Omental fat pad (tissue), 4 donors: ENCODE measurements around the gene AOPEP. TPM values are rescaled to one million over a fixed set of nuclear protein-coding genes. Genes with fewer than 3 reads are reported as not detected.

Experiments
- ATAC-seq: fragments of 150-250 bp; one replicate; pipeline ENCODE4 v1.9.1; 2016; ENCODE audit warnings: mild to moderate bottlenecking, moderate library complexity; ENCODE audit not compliant: low FRiP score
- DNase-seq: peaks from one replicate; pipeline ENCODE4 v3.0.0-alpha.2; 2019; ENCODE audit warnings: low spot score
- total RNA-seq, 4 donors: library from RNA; depleted of rRNA; stranded (reverse); fragments of >200 nt; gene quantifications; one replicate each; pipeline ENCODE4 v1.1.0, GENCODE V29; 2016
- TF ChIP-seq, protein P1 (sequence below), 3 donors: fragments of 450-650 bp; IDR thresholded peaks; one replicate each; pipeline ENCODE4 v1.5.1; 2016 to 2017; ENCODE audit warnings: antibody characterized with exemption in 3 of 3, mild to moderate bottlenecking in 3 of 3, moderate library complexity in 2 of 3

AOPEP gene
- total RNA-seq, 4 donors from 2014 or later, result 45.9 to 102 (median 55.1) TPM

DNA sequence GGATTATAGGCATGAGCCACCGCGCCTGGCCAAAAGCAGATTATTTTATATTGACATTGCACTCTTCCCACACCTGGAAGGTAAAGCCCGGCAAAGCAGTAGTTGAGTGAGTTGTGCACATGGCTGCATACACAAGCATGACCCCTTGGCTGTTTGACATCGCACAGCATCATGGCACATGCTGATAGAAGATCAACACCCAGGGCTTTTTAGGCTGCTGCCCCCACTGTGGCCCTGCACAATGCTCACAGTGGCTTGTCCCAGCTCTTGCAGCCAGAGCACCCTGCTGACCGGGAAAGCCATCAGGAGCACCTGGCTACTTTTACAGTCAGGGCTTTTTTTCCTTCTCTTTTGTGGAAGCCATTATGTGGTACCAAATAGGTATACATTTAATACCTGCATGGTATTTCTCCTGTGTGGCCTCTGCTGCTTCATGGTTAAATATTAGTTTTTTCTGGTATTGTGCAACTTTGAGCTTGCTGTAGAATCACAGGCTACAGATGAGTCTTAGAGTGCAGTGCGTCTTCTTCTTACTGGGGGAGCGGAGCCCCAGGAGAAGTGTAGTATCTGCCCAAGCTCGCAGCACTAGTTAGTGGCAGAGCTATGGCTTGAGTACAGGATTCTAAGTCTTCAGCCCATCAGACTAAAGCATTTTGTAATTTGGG, 264.5 kb downstream of the AOPEP start:
- DNase-seq, result no peak
- TF ChIP-seq, protein P1, sequence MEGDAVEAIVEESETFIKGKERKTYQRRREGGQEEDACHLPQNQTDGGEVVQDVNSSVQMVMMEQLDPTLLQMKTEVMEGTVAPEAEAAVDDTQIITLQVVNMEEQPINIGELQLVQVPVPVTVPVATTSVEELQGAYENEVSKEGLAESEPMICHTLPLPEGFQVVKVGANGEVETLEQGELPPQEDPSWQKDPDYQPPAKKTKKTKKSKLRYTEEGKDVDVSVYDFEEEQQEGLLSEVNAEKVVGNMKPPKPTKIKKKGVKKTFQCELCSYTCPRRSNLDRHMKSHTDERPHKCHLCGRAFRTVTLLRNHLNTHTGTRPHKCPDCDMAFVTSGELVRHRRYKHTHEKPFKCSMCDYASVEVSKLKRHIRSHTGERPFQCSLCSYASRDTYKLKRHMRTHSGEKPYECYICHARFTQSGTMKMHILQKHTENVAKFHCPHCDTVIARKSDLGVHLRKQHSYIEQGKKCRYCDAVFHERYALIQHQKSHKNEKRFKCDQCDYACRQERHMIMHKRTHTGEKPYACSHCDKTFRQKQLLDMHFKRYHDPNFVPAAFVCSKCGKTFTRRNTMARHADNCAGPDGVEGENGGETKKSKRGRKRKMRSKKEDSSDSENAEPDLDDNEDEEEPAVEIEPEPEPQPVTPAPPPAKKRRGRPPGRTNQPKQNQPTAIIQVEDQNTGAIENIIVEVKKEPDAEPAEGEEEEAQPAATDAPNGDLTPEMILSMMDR (IDR thresholded peaks at IDR 0.05), result no peak
- ATAC-seq, result no peak

DNA sequence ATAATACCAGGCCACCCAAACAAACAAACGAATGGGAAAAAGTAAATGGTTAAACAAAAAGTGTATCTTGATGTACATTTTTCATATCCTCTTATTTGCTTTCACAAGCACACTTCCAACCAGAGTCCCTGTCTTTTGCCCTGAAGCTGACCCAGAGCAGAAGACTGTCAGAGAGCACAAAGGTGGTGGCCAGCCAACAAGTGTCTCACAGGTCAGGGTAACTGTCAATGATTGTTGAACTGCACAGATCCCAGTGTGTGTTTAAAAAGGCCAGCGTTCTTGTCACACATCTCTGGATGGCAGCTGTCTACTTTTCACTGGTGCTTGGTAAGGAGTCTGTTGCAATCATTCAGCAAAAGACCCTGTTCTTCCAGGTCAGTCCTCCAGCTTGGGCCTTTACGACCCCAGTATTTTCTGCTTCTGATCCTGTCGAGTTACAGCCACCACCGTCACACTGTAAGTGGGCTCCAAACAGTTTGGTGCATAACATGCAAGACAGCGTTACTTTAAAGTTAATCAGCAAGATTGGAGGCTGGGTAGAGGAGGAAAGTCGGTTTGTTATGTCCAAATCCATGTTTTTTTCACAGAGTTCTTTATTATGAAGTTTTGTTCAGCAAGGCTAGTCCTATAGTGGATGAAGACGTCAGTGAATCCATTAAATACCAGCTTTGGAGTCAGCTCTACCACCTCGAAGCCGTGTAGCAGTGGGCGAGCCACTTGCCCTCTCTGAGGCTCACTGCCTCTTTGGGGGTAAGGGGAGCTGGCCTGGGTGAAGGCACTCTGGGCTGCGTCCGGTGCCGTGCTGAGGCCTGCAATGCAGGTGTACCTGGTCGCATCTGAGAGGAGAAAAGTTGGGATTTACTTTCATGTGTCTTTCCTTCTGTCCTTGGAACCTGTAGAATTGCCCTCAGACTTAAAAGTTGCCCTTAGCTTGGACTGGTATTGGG, 265.7 kb downstream of the AOPEP start:
- no peak for ATAC-seq
- TF ChIP-seq, protein P1 (IDR thresholded peaks at IDR 0.05), result no peak
- DNase-seq, result no peak

- no peak for ATAC-seq
- TF ChIP-seq, protein P1 (IDR thresholded peaks at IDR 0.05), result no peak
- no peak for DNase-seq
These were observed 266.8 kb downstream of the AOPEP start for GRCh38 chr9:94993160-94993820.

GRCh38 chr9:94993821-94994165, 267.3 kb downstream of the AOPEP start:
- TF ChIP-seq, protein P1 (IDR thresholded peaks at IDR 0.05), result no peak
- ATAC-seq, result no peak
- no peak for DNase-seq

DNA sequence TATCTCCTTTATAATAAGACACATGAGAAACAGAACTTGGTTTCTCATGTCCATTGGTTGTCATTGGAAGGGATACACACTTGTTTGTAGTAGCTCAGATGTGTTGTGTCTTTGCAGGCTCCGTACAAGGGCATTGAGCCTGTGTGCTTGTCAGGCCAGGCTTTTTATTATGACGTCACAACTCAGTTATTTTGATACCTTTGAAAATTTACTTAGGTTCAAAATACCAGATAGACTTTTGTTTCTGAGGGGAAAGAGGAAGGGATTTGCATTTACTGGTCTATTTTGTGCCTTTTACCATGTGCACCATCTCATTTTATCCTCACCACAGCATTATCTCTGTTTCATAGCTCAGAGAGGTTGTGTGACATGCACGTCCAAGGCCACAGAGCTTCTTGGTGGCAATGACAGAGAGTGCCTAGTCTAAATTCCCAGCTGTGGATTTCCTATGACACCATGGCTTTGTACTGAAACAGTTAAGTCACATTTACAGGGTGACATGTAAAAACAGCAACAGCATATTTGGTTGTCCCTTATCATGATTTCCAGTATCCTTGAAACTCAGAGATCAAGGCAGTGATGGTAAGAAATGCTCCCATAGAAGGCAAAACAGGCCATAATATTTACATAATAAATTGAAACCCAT, 268.7 kb downstream of the AOPEP start:
- TF ChIP-seq, protein P1 (IDR thresholded peaks at IDR 0.05), result no peak
- ATAC-seq, result no peak

GRCh38 chr9:94996641-94997040, 270.1 kb downstream of the AOPEP start:
- ATAC-seq (no peak), DNase-seq (no peak)
- TF ChIP-seq, protein P1 (IDR thresholded peaks at IDR 0.05), result no peak

More for the DNA sequence above, 268.7 kb downstream of the AOPEP start:
- no peak for DNase-seq
